Kidney (tissue), 14 donors: ENCODE data around the gene DNAH17. TPM values are rescaled to one million over a fixed set of nuclear protein-coding genes. Genes with fewer than 3 reads are reported as not detected.

Experiments used
- DNase-seq, 5 donors: peaks; one replicate each; pipeline ENCODE4 v3.0.0-alpha.2; 2013 to 2020
- FAIRE-seq: peaks from 2 replicates; lab custom pipeline; 2012; peaks lifted over from hg19 to GRCh38; lab: Jason Lieb, UNC
- H3K27ac ChIP-seq, 2 donors: one replicate each; pipeline ENCODE4 v1.7.0; 2013; ENCODE audit warnings: low read depth in 2 of 2, low read length in 2 of 2, inconsistent platforms in 1 of 2
- H3K27me3 ChIP-seq: one replicate; pipeline ENCODE4 v1.7.1; 2013; ENCODE audit warnings: low read length, inconsistent platforms; ENCODE audit not compliant: control insufficient read depth, insufficient read depth
- H3K36me3 ChIP-seq, 3 donors: one replicate each; pipeline versions ENCODE4 v1.7.0 to v1.7.1; 2013; ENCODE audit warnings: low read length in 3 of 3, control low read depth in 1 of 3, inconsistent platforms in 1 of 3; ENCODE audit not compliant: insufficient read depth in 3 of 3, control insufficient read depth in 2 of 3
- H3K4me1 ChIP-seq, 3 donors: one replicate each; pipeline versions ENCODE4 v1.7.0 to v1.7.1; 2013; ENCODE audit warnings: low read length in 3 of 3, inconsistent platforms in 1 of 3, low read depth in 1 of 3; ENCODE audit not compliant: control insufficient read depth in 2 of 3, insufficient read depth in 2 of 3
- H3K4me3 ChIP-seq, 3 donors: one replicate each; pipeline versions ENCODE4 v1.7.0 to v1.8.1; 2013; ENCODE audit warnings: low read length in 3 of 3, control low read depth in 1 of 3, inconsistent platforms in 1 of 3
- H3K9ac ChIP-seq, 3 donors: one replicate each; pipeline versions ENCODE4 v1.7.0 to v1.7.1; 2013; ENCODE audit warnings: low read length in 3 of 3, control low read depth in 1 of 3, inconsistent platforms in 1 of 3
- H3K9me3 ChIP-seq, 3 donors: one replicate each; pipeline versions ENCODE4 v1.7.0 to v1.7.1; 2013; ENCODE audit warnings: low read length in 3 of 3, control low read depth in 1 of 3, inconsistent platforms in 1 of 3; ENCODE audit not compliant: control insufficient read depth in 2 of 3, insufficient read depth in 1 of 3
- intact Hi-C: fragments of 100-400 bp; cut with DNase I; formaldehyde crosslinking; loops from one replicate; pipeline ENCODE4 v1.11.1; 2022
- polyA plus RNA-seq: library from polyadenylated mRNA; stranded (reverse); fragments of 350-450 nt; fragmentation: Illumina TruSeq; extraction: RNeasy Lipid Tissue Mini Kit (QIAGEN cat#74804); gene quantifications from one replicate; pipeline ENCODE4 v1.2.3, GENCODE V29; 2014; ENCODE audit warnings: low read depth, low replicate concordance; ENCODE audit not compliant: insufficient read depth
- total RNA-seq: library from RNA; stranded (reverse); fragmentation: NEBNext Ultra II Directional; extraction: Animal tissue kit (Norgen Biotek cat#: 25700); gene quantifications from one replicate; pipeline ENCODE4 v1.2.1, GENCODE V29; 2021
- TF ChIP-seq, protein P1 (sequence below): IDR thresholded peaks from 3 replicates; pipeline ENCODE4 v1.5.1; 2012; ENCODE audit warnings: mild to moderate bottlenecking, moderate library complexity, borderline replicate concordance; ENCODE audit not compliant: insufficient read depth; ENCODE audit errors: extremely low read depth
- donor health status: control.
- donor health status: control.
- donor health status: control.
- donor health status: control.
- donor health status: control.
- donor health status: DM: yes; HTN: yes; CAD: no.
- donor health status: Normal renal cell carcinoma (clear cell type).

The DNAH17 gene
- total and polyA plus RNA-seq, 2 donors from 2014 or later: 0.09 to 0.17 TPM

DNA sequence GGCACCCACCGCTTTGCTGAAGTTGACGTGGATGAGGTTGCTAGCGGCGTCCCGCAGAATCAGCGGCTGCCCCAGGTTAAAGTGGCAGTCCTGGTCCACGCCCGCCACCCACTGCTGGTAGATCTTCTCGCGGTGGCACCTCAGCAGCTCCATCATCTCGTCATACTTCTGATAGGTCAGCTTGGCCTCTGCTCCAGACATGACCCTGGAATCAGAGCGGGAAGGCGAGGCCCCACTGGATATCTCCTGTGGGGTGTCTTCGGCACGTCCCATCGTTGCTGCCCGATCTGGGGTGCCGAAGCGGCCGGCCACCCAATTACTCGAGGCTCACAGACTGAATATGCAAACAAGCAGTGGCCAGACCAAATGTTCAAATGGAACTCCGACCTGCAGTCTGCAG, 16.5 kb downstream of the DNAH17 start:
- Histone ChIP-seq H3K9me3 (no peaks in the 10 kb centered on the region), H3K36me3 (no peaks in the 10 kb centered on the region), H3K4me3 (no peak overlapping the region), H3K27me3 (no peaks in the 10 kb centered on the region), H3K9ac (no peak overlapping the region), H3K27ac (no peak overlapping the region), H3K4me1 (peaks cover 0 to 6% (median 4%) of the 10 kb centered on the region in 3 donors)
- TF ChIP-seq, protein P1, sequence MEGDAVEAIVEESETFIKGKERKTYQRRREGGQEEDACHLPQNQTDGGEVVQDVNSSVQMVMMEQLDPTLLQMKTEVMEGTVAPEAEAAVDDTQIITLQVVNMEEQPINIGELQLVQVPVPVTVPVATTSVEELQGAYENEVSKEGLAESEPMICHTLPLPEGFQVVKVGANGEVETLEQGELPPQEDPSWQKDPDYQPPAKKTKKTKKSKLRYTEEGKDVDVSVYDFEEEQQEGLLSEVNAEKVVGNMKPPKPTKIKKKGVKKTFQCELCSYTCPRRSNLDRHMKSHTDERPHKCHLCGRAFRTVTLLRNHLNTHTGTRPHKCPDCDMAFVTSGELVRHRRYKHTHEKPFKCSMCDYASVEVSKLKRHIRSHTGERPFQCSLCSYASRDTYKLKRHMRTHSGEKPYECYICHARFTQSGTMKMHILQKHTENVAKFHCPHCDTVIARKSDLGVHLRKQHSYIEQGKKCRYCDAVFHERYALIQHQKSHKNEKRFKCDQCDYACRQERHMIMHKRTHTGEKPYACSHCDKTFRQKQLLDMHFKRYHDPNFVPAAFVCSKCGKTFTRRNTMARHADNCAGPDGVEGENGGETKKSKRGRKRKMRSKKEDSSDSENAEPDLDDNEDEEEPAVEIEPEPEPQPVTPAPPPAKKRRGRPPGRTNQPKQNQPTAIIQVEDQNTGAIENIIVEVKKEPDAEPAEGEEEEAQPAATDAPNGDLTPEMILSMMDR: no peak
- intact Hi-C loops: no loop called here
- FAIRE-seq (no peak), DNase-seq (no peak)

DNA sequence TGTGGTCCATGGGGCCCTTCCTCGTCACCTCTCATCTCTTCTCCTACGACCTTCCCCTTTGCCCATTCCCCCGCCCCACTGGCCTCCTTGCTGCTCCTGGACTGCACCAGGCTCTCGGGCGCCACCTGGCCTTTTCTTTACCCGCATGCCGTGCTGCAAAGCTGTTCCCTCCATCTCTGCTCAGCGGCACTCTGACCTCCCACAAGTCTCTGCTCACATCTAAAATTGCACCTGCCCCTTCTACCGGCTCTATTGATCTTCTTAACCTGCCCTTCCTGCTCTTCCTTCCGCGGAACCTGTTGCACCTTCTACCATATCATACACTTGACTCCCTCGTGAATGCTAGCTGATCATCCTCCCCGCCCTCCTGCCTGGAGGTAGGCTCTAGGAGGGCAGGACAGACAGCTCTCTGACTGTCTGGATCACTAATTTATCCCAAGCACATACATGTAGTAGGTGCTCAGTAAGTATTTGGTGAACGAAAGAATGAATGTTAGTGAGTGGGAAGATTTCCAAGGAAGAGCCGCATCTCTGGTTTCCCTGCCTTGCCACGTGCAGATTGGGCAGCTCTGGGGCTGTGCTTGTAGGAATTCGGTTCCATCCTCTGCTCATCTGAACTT, 17.3 kb downstream of the DNAH17 start:
- DNase-seq (no peak), FAIRE-seq (no peak)
- H3K36me3 ChIP-seq: no peaks in the 10 kb centered on the region
- no peak overlapping the region for H3K9ac ChIP-seq
- intact Hi-C loops: no loop called here
- no peaks in the 10 kb centered on the region for H3K9me3 ChIP-seq
- H3K27ac ChIP-seq: no peak overlapping the region
- peaks cover 0 to 6% (median 4%) of the 10 kb centered on the region in 3 donors for H3K4me1 ChIP-seq
- TF ChIP-seq, protein P1: no peak
- no peaks in the 10 kb centered on the region for H3K27me3 ChIP-seq
- no peak overlapping the region for H3K4me3 ChIP-seq

DNA sequence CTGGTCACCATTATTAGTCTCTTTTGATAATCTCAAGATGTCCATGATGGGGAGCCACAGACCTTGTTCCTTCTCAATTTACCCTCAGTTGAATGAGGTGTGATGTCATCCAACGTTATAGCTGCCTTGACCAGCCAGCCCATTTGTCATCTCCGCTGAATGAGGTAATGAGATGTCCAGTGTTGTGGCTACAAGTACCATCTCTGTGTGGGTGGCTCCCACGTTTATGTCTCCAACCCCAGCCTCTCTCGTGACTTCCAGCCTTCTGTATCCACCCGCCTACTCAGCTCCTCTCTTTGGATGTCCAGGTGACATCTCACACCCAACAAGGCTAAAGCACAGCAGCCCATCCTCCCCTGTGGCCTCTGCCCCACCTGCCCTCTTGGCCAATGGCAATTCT, 18.2 kb downstream of the DNAH17 start:
- no peak for FAIRE-seq
- H3K9ac ChIP-seq: no peak overlapping the region
- DNase-seq: no peak
- H3K9me3 ChIP-seq: no peaks in the 10 kb centered on the region
- H3K27ac ChIP-seq: no peak overlapping the region
- TF ChIP-seq, protein P1: no peak
- no peak overlapping the region for H3K4me3 ChIP-seq
- H3K4me1 ChIP-seq: peaks cover 0 to 6% (median 4%) of the 10 kb centered on the region in 3 donors
- no peaks in the 10 kb centered on the region for H3K27me3 ChIP-seq
- H3K36me3 ChIP-seq: no peaks in the 10 kb centered on the region
- intact Hi-C loops: no loop called here
